ENCODE data around the gene KRTAP5-8.

The KRTAP5-8 gene

GRCh38 chr11:71548716-71549151, 10.9 kb downstream of the KRTAP5-8 start:
- no peak for TF ChIP-seq CTCF (IDR thresholded peaks at IDR 0.05; ENCODE audit: borderline replicate concordance, insufficient read depth, low read depth, low read length)
- H3K4me3 ChIP-seq (ENCODE audit: low read depth, low read length), result no peak overlapping the region

- no peak overlapping the region for H3K4me3 ChIP-seq (ENCODE audit: low read depth, low read length)
- TF ChIP-seq CTCF (IDR thresholded peaks at IDR 0.05; ENCODE audit: borderline replicate concordance, insufficient read depth, low read depth, low read length), result no peak
Observed at GRCh38 chr11:71551711-71552110, 13.9 kb downstream of the KRTAP5-8 start.

GRCh38 chr11:71554996-71555395, 17.2 kb downstream of the KRTAP5-8 start:
- TF ChIP-seq CTCF (IDR thresholded peaks at IDR 0.05; ENCODE audit: borderline replicate concordance, insufficient read depth, low read depth, low read length), result no peak
- no peak overlapping the region for H3K4me3 ChIP-seq (ENCODE audit: low read depth, low read length)

GRCh38 chr11:71555508-71555907, 17.7 kb downstream of the KRTAP5-8 start:
- no peak for TF ChIP-seq CTCF (IDR thresholded peaks at IDR 0.05; ENCODE audit: borderline replicate concordance, insufficient read depth, low read depth, low read length)

GRCh38 chr11:71556018-71556417, 18.2 kb downstream of the KRTAP5-8 start:
- no peak overlapping the region for H3K4me3 ChIP-seq (ENCODE audit: low read depth, low read length)
- no peak for TF ChIP-seq CTCF (IDR thresholded peaks at IDR 0.05; ENCODE audit: borderline replicate concordance, insufficient read depth, low read depth, low read length)

More at GRCh38 chr11:71555508-71555907, 17.7 kb downstream of the KRTAP5-8 start:
- H3K4me3 ChIP-seq (ENCODE audit: low read depth, low read length), result no peak overlapping the region

- no peak for TF ChIP-seq CTCF (IDR thresholded peaks at IDR 0.05; ENCODE audit: borderline replicate concordance, insufficient read depth, low read depth, low read length)
- no peak overlapping the region for H3K4me3 ChIP-seq (ENCODE audit: low read depth, low read length)
Observed at GRCh38 chr11:71557257-71557656, 19.4 kb downstream of the KRTAP5-8 start.

- TF ChIP-seq CTCF (IDR thresholded peaks at IDR 0.05; ENCODE audit: borderline replicate concordance, insufficient read depth, low read depth, low read length), result no peak
Observed at GRCh38 chr11:71558996-71559395, 21.2 kb downstream of the KRTAP5-8 start.

More at GRCh38 chr11:71558996-71559395, 21.2 kb downstream of the KRTAP5-8 start:
- H3K4me3 ChIP-seq (ENCODE audit: low read depth, low read length), result no peak overlapping the region
